CD4-positive, alpha-beta T cell treated with Interferon gamma for 1 hour (primary cell): Measurements from ENCODE around the gene TP53INP2.

ENCODE experiments used
- DNase-seq: peaks from one replicate; pipeline ENCODE4 v3.0.0-alpha.2; 2020

TP53INP2 gene

GRCh38 chr20:34732523-34732922, 28.4 kb downstream of the TP53INP2 start:
- DNase-seq: no peak

GRCh38 chr20:34736106-34736735, 32.1 kb downstream of the TP53INP2 start:
- no peak for DNase-seq

- no peak for DNase-seq
These were observed 38.9 kb downstream of the TP53INP2 start for GRCh38 chr20:34743039-34743438.

- no peak for DNase-seq
These were observed 40.2 kb downstream of the TP53INP2 start for GRCh38 chr20:34744340-34744739.

GRCh38 chr20:34744847-34745246, 40.7 kb downstream of the TP53INP2 start:
- DNase-seq: no peak

GRCh38 chr20:34746674-34747073, 42.5 kb downstream of the TP53INP2 start:
- no peak for DNase-seq

GRCh38 chr20:34747479-34747878, 43.3 kb downstream of the TP53INP2 start:
- no peak for DNase-seq

- DNase-seq: no peak
These were observed 44.6 kb downstream of the TP53INP2 start for GRCh38 chr20:34748709-34749108.

- no peak for DNase-seq
These were observed 46.3 kb downstream of the TP53INP2 start for GRCh38 chr20:34750484-34750883.

GRCh38 chr20:34751453-34751852, 47.3 kb downstream of the TP53INP2 start:
- no peak for DNase-seq

GRCh38 chr20:34753706-34754461, 49.7 kb downstream of the TP53INP2 start:
- DNase-seq: no peak

GRCh38 chr20:34754611-34755010, 50.5 kb downstream of the TP53INP2 start:
- no peak for DNase-seq

GRCh38 chr20:34755367-34755766, 51.2 kb downstream of the TP53INP2 start:
- no peak for DNase-seq

GRCh38 chr20:34762031-34762555, 57.9 kb downstream of the TP53INP2 start:
- DNase-seq: no peak
